DND-41 (cell line): Measurements from ENCODE around the gene ITGAV.
A peak's percentile ranks its signal among the peaks of the same experiment; 100 is the strongest.

Experiments
- ATAC-seq: fragments of 200-7000 bp; cut with Tn5 transposase; 3 replicates; pipeline ENCODE4 v1.9.1; 2021; ENCODE audit warnings: low read depth; ENCODE audit not compliant: insufficient read depth
- DNase-seq: peaks from one replicate; pipeline ENCODE4 v3.0.0-alpha.2; 2020
- H2AFZ ChIP-seq: 2 replicates; pipeline ENCODE4 v1.6.0; 2012; ENCODE audit warnings: low read depth, low read length
- H3K27ac ChIP-seq: 2 replicates; pipeline ENCODE4 v1.5.1; 2012; ENCODE audit warnings: low read length, inconsistent platforms
- H3K27me3 ChIP-seq: fragments of 200-600 bp; sonication (generic); 2 replicates; pipeline ENCODE4 v1.6.0; 2012; ENCODE audit warnings: low read length, mild to moderate bottlenecking, inconsistent platforms; ENCODE audit not compliant: insufficient read depth, poor library complexity
- H3K36me3 ChIP-seq: 2 replicates; pipeline ENCODE4 v1.5.1; 2012; ENCODE audit warnings: low read length, inconsistent platforms; ENCODE audit not compliant: insufficient read depth
- H3K4me1 ChIP-seq: 2 replicates; pipeline ENCODE4 v1.5.1; 2012; ENCODE audit warnings: mild to moderate bottlenecking, low read length; ENCODE audit not compliant: insufficient read depth
- H3K4me2 ChIP-seq: 2 replicates; pipeline ENCODE4 v1.6.0; 2012; ENCODE audit warnings: mild to moderate bottlenecking, moderate library complexity, low read length, inconsistent platforms; ENCODE audit not compliant: insufficient read depth
- H3K4me3 ChIP-seq, 2 experiments: fragments of 200-600 bp in 1 of 2; shearing (Covaris generic) in 1 of 2; 2 replicates each; pipeline ENCODE4 v1.5.1; 2012 to 2016; ENCODE audit warnings: inconsistent platforms in 2 of 2, low read length in 2 of 2, mild to moderate bottlenecking in 2 of 2, low read depth in 1 of 2, moderate library complexity in 1 of 2
- H3K79me2 ChIP-seq: 2 replicates; pipeline ENCODE4 v1.6.0; 2012; ENCODE audit warnings: low read length, inconsistent platforms; ENCODE audit not compliant: insufficient read depth
- H3K9ac ChIP-seq: 2 replicates; pipeline ENCODE4 v1.6.0; 2012; ENCODE audit warnings: low read depth, mild to moderate bottlenecking, inconsistent platforms, low read length, moderate library complexity
- H3K9me3 ChIP-seq: 2 replicates; pipeline ENCODE4 v1.5.1; 2012; ENCODE audit warnings: low read length, moderate library complexity, mild to moderate bottlenecking, inconsistent platforms; ENCODE audit not compliant: insufficient read depth, severe bottlenecking
- H4K20me1 ChIP-seq: 2 replicates; pipeline ENCODE4 v1.6.0; 2012; ENCODE audit warnings: low read length; ENCODE audit not compliant: insufficient read depth
- CTCF ChIP-seq: IDR thresholded peaks from 2 replicates; pipeline ENCODE4 v1.5.1; 2012; ENCODE audit warnings: borderline replicate concordance, low read length, moderate library complexity, mild to moderate bottlenecking; ENCODE audit not compliant: poor library complexity, severe bottlenecking; ENCODE audit errors: extremely low read depth
- EZH2 ChIP-seq: IDR thresholded peaks from 3 replicates; pipeline ENCODE4 v1.6.1; 2012; ENCODE audit warnings: borderline replicate concordance, low read depth, mild to moderate bottlenecking, moderate library complexity, low read length, inconsistent platforms; ENCODE audit not compliant: severe bottlenecking

Gene ITGAV

GRCh38 chr2:186639939-186640338 is 50.1 kb downstream of the ITGAV start:
- Histone ChIP-seq H3K9ac (no peak overlapping the region), H3K36me3 (peaks cover 12% of the 10 kb centered on the region; the same call in 1 of the 2 replicates), H3K4me1 (no peaks in the 10 kb centered on the region), H3K79me2 (no peaks in the 10 kb centered on the region), H3K9me3 (no peaks in the 10 kb centered on the region), H4K20me1 (no peaks in the 10 kb centered on the region), H3K27me3 (no peaks in the 10 kb centered on the region), H3K4me3 (no peak overlapping the region), H3K4me2 (no peak overlapping the region), H2AFZ (no peak overlapping the region), H3K27ac (no peak overlapping the region)
- no peak for DNase-seq
- TF ChIP-seq CTCF (no peak), EZH2 (no peak)
- no peak for ATAC-seq

GRCh38 chr2:186641132-186641806 is 51.4 kb downstream of the ITGAV start:
- no peak overlapping the region for H2AFZ ChIP-seq
- H4K20me1 ChIP-seq: no peaks in the 10 kb centered on the region
- H3K4me1 ChIP-seq: no peaks in the 10 kb centered on the region
- no peaks in the 10 kb centered on the region for H3K79me2 ChIP-seq
- TF ChIP-seq CTCF (no peak), EZH2 (no peak)
- H3K4me3 ChIP-seq: no peak overlapping the region
- no peak overlapping the region for H3K9ac ChIP-seq
- no peaks in the 10 kb centered on the region for H3K9me3 ChIP-seq
- no peaks in the 10 kb centered on the region for H3K27me3 ChIP-seq
- peaks cover 12% of the 10 kb centered on the region; the same call in 1 of the 2 replicates for H3K36me3 ChIP-seq
- ATAC-seq (no peak), DNase-seq (no peak)
- H3K4me2 ChIP-seq: no peak overlapping the region
- no peak overlapping the region for H3K27ac ChIP-seq

GRCh38 chr2:186641807-186642321 is 52.0 kb downstream of the ITGAV start:
- peak; percentile 86 for ATAC-seq

More at GRCh38 chr2:186641807-186642321, 52.0 kb downstream of the ITGAV start:
- Histone ChIP-seq H2AFZ (no peak overlapping the region), H3K27me3 (no peaks in the 10 kb centered on the region), H3K9me3 (no peaks in the 10 kb centered on the region), H3K9ac (no peak overlapping the region), H3K36me3 (peaks cover 12% of the 10 kb centered on the region; the same call in 1 of the 2 replicates), H3K4me3 (no peak overlapping the region), H3K4me2 (no peak overlapping the region), H4K20me1 (no peaks in the 10 kb centered on the region), H3K79me2 (no peaks in the 10 kb centered on the region), H3K27ac (no peak overlapping the region), H3K4me1 (no peaks in the 10 kb centered on the region)
- peak; percentile 30 for DNase-seq
- peak; percentile 71 for TF ChIP-seq CTCF
- no peak for TF ChIP-seq EZH2
